ENCODE data around the gene PDK3.

Gene PDK3

DNA sequence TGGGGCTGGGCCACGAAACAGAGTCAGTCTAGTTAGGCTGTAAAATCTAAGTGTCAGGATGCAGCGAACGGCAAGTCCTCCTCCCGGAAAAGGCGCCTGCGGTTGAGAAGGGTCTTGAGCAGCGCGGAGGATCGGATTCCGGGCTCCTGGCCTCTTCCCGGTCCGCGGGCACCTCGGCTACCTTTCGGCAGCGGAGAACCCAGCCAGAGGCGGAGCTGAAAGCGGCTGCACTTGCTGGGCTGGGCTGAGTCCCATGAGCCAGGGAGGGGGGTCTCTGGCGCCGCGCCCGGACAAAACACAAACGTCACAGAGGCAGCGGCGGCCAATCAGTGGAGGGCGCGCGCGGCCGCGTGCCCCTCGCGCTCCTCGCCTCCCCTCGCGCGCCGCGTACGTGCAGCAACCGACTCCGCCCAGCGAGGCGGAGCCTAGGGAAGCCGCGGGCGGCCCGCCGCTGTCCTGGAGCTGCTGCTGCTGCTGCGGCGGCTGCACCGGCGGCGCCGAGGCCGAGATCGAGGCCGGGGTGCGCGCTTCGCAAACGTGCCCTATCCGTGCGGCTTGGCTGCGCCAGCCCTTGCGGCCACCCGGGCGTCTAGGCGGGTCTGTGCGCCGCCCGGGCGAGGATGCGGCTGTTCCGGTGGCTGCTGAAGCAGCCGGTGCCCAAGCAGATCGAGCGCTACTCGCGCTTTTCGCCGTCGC, at the start of gene PDK3:
Gene PDK3, plus strand, starts transcription at position 451 of the 696 bp plus-strand sequence. Its CDS starts 170 bp downstream, at position 621.
- DNase-seq: peak; percentile 88

DNA sequence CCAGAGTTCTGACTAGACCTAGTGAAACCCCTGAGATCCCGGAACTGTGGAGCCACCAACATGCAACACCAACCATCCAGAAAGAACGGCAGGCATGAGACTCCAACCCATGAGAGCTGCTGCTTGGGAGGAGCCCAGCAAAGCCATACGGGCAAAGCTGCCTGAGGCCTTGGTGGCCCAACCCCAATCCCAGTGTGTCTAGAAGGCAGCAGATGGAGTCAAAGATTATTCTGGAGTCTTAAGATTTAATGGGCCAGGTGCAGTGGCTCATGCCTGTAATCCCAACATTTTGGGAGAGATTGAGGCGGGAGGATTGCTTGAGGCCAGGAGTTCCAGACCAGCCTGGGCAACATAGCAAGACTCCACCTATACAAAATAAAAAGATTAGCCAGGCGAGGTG, 49.2 kb upstream of the PDK3 start:
- no peak for DNase-seq

DNA sequence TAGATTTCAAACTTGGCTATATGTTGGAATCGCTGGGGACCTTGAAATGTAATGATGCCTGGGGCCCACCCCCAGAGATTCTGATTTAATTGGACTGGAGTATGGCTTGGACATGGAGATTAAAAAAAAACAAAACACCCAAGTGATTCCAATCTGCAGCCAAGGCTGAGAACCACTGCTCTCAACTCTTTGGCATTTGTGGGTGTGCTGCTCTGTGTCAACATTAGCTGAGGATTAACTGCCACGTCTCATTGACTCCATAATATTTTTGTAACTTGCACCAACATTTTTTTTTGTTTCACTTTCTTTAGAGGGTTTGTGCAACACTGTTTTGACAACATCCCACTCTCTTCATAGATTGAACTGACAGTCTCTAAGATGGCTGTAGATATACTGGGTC, 41.1 kb upstream of the PDK3 start:
- no peak for DNase-seq

DNA sequence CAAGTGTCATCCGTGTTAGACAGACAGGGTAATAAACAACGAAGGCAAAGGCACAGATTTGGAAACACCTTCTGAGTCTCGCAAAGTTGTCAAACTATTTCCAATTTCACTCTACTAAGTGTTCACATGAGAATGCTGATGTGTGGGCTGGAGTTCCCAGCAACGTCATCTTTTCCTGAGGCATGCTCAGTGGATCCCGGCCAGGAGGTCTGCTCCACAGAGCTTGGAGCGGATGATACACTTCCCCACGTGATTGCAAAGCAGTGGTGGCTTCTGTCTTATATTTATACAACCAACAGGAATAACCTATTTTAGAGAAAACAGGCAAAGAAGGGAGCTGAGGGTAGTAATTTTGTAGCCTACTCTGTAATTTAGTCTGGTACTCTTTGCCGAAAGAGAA, 40.1 kb upstream of the PDK3 start:
- no peak for DNase-seq

DNA sequence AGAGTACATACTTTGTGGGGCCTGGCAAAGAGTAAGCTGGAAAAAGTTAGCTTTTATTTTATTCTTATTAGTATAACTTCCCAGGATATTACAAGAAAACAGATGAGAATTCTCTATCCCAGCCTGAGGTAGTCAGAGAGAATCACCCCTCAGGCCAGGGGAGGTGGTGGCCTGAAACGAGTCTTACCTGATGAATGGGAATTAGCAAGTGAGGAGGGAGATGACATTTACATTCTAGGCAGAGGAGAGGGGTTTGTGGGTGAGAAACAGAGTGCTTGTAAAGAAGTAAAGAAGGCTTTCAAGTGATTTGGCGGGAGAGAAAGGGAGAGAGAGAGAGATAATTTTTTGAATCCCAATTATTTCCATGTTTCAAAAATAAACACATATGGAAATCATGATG, 39.3 kb upstream of the PDK3 start:
- DNase-seq: no peak

DNA sequence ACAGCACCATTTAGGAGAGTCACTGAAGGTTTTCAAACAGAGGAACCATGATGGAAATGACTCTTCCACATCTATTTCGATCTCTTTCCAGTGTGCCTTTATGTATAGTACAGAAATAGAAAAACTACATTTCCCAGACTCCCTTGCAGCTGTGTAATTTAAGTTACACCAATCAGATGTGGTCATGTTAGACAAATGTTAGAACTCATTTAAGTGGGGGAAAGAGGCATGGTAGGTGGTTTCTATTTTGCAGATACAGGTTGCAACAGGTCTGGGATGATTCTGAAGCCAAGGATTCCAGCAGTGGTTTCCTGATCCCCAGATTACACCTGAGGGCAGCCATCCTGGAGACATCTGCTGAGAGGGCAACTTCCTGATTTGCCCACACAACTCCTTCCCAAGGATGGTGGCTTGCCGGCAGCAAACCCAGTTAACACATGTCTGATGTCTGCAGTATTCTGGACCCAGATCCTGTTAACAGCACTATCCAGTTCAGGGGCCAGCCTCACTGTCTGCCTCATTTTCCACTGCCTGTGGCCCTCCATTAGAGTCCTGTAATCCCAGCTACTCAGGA, 38.7 kb upstream of the PDK3 start:
- peak; percentile 30 for DNase-seq

DNA sequence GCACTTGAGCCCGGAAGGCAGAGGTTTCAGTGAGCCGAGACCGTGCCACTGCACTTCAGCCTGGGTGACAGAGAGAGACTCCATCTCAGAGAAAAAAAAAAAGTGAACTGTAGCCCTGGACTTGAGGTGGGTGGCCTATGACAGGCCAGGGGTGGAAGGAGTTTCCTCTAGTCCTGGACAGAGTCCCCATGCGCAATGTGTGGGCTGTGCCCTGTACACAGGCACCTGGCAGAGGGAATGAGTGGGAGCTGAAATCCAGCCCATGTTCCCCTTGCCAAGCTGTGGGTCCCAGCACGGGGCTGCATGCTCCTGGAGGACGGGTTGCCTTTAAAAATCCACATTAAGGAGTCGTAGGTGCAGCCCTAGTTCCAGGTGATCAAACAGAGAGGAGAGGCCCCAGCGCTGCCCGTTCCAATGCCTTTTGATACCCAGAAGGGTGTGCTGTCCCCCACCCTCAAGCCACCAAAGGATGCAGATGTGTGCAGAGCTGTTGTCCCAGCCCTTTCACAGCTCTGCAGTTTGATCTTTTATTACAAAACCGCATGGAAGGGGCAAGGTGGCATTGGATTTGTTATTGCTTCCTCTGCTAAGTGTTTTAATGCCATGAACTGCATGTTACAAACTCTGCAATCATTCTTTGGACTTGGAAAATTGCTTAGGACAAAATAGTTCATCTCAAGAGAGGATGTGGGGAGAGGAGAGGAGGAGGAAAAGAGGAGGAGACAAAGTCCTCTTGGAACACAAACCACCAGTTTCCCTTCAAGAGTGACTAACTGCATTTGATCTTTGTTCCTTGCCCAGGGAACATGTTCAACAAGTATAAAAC, 38.0 kb upstream of the PDK3 start:
- no peak for DNase-seq

DNA sequence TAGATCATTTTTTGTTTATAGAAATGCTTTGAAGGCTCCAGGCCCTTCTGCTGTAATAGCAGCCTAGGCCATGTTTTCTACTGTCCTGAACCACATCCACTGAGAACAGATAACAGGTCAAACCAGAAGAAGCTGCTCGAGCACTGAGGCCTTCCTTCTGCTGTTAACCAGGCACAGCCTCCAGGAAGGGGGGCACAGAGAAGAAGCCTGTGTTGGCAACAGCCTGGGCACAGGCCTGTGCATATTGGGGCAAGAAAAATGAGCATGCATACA, 37.4 kb upstream of the PDK3 start:
- no peak for DNase-seq

DNA sequence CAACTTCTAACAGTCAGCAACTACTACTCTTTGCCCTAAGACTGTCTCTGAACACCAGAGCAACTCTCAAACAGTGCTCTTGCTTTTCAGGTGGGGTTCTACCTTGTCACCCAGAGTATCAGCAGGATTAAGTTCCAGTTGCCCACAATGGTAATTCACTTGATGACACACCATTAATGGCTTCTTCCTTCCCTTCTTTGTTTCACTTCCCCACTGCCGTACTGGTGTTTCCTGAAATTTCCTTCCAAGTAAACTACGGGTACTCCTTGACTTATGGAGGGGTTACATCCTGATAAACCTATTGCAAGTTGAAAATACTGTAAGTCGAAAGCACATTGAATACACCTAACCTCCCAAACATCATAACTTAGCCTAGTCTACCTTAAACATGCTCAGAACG, 36.6 kb upstream of the PDK3 start:
- no peak for DNase-seq

DNA sequence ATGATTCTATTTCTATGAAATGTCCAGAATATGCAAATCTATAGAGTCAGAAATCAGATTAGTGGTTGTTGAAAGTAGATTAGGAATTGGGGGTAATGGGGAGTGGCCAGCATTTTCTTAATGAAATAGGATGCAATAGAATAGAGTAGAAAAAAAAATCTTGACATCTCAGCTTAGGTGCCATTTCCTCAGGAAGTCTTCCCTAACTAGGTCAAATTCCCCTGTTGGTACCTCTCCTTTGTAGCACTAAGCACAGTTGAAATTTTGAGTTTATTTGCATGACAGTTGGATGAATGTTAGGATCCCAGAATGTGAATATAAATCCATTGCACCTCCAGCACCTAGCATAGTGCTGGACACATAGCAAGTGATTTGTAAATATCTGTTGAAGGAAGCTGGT, 30.0 kb upstream of the PDK3 start:
- DNase-seq: no peak

DNA sequence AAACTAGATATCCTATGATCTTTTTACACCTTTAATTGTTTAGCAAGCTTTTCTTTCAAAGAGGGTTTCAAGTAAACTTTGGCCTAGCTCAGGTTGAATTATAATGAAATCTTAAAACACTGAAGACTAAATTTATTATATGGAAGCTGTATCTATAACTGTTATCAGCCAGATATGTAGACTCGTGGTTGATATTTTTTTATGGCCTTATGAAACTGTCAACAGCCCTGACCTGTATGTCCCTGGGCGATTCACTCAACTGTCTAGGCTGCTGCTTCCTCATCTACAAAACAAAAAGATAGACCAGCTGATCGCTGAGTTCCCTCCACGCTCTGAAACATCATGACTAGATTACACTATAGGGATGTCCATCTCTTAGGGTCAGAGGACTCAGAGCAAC, 21.2 kb upstream of the PDK3 start:
- no peak for DNase-seq

DNA sequence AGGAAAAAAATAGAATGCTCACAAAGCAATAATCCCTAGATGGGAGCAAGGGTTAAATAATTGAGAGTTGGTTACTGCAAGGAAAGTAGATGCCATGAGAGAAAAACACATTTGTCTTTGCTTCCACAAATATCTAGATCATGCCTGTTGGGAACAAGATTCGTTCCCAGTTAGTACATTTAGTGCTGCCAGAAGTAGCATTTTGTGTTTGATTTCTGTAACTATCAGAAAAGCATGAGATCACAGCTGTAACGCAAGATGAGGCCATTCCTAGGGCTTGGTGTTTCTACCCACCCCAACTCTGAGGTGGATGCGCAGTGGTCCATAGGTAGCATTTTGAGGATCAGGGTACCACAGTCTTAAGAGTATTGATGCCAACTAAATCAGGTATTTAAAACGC, 20.4 kb upstream of the PDK3 start:
- no peak for DNase-seq

DNA sequence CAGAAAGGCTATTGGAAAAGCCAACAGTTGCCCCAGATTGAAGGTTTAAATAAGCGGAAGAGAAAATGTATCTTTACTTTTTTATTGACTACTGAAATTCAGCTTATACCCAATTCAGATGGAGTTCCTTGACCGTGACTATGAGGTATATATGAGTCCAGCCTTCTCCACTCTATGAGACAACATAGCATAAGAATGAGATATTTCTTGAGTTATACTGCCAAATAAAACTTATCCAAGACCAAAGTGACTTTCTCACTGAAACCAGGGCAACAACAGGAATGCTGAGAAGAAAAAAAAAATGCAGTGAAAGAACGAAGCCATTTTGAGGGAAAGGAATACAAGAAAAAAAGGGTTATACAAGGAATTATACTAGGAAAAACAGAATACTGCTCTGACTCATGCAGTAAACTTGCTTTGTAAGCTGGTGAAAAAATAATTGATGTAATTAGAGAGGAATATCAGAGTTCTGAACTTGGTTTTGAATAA, 16.3 kb upstream of the PDK3 start:
- no peak for DNase-seq

DNA sequence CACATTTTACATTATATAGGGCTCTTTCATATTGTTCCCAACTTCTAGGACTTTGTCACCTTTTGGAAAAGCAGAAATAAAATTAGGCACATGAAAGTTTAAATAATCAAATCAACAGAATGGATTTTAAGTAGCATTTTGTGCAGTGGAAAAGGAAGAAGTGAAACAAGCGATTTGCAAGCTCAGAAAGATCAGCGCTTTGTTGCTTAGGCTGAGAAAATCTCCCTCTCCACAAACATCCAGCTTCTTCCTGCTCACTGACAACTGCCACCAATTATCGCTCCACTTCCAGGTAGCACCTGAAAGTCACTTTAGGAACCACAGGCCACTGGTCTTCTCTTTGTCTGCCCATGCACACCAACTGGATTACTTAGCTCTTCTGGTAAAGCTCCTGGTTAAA, 2.0 kb upstream of the PDK3 start:
- DNase-seq: no peak

DNA sequence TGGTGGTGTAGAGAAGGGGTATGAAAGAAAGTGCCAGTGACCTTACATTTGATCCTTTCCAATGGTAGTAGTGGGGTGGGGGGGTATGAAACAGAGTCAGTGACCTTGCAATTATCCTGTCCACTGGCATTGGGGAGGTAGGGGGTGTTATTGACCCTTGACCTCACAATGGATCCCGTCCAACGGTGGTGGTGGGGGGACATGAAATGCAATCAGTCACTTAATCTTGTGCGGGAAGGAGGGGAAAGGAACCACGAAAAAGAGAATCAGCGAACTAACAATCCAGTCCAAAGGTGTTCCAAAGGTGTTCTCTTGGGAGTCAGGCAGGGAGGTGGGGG, 619 bp upstream of the PDK3 start:
- DNase-seq: no peak

DNA sequence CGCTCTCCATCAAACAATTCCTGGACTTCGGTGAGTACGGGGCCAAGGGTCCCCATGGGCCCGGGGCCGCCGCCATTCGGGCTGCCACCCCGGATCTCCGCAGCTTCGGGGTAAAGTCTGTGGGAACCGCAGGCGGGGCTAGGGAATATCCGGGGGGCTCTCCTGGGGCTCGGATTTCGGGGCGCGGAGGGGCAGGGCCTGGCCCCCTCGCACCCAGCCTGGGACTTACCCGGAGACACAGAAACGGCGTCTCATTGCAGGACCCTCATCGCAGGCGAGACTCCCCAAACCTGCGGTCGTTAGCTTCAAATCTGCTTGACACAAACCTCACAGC, 413 bp downstream of the PDK3 start:
- DNase-seq: no peak

DNA sequence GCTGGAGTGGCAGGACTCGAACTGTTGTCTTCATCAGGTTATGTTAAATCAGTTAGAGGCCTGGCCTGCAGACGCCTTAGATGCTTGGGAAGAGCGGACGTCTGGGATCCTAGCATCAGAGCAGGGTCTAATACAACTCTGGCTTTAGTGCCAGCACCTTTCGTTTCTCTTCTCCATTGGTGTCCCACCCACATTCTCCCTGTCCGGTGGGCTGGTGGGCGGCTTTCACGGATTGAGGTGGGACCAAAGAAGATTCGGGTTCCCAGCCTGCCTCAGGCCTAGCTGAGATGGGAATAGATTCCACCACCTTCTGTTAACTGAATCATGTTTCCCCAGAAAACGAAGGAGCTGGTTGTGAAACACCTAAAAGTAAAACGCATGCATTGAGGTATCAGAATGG, 939 bp downstream of the PDK3 start:
- no peak for DNase-seq

DNA sequence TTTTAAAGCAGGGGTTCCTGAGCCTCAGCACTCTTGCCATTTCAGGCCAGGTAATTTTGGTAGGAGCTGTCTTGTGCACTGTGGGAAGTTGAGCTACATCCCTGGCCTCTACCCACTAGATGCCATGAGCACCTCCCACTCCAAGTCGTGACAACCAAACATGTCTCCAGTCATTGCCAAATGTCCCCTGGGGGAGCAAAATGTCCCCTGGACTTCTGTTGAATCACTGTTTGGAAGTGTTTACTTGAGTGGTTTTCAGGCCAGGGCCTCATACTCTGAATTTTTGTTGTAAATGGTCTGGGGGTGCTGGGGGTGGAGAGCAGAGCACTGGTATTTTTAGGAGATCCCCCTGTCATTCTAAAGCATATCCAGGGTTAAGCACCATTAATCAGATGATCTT, 3.2 kb downstream of the PDK3 start:
- no peak for DNase-seq

DNA sequence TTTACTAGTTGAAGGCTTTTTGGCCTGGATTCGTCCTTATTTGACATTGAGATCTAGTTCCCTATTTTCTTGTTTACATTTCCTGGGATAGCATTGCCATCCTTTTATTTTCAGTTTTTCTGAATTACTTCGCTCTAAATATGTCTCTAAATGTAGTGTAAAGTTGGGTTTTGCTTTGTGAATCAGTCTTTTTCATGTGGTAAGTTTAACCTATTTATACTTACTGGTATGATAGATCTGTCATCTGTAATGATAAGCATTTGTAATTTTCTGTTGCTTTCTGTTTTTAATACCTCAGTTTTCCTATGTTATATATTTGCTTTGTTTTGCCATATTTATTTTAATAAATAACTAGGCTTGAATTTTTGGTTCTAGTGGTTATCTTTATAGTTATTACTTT, 6.7 kb downstream of the PDK3 start:
- DNase-seq: no peak

DNA sequence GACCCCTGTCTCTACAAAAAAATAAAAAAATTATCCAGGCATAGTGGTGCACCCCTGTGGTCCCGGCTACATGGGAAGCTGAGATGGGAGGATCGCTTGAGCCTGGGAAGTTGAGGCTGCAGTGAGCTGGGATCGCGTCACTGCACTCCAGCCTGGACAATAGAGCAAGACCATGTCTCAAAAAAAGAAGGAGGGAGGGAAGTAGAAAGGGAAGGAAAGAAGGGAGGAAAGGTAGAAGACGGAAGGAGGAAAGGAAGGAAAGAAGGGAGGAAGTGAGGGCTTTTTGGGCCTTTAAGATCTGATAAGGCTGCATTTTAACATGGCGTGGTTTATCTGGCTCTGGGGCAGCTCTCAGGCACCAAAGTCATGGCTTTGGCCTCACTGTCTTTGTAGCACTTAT, 10.4 kb downstream of the PDK3 start:
- DNase-seq: no peak

DNA sequence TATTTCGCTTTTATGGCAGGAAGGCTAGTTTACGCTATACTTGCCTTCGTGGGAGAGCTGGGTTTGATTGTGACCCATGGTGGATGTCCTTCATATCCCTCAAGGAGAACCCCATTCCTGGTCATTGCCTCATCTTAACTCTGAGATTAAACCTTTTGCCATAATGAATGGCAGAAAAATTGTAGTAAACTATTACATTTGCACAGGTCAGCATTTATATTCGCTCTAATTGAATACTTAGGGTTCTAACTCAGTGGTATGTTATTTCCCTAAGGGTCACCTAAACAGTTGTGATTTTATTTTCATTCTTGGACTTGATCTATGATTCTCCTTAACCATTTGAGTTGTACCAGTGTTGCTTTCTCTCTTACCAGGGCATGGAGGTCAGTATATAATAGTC, 13.4 kb downstream of the PDK3 start:
- DNase-seq: no peak

DNA sequence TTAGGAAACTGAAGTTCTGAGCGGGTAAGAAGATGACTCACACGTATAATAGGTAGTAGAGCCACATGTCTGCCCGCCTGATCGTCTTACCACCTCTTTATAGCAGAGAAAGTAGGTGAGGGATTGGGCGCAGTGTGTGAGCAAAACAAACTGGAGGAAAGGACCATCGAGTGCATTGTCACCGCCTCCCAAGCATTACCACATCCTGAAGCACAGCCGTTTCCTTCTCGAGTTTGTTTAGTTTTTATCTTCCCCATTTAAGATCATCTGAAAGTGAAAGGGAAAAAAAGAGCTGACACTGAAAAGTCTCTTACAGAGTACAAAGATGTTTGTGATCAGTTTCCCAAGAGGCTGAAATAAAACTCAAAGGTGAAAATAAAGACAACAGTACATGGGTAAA, 14.8 kb downstream of the PDK3 start:
- peak; percentile 55 for DNase-seq

DNA sequence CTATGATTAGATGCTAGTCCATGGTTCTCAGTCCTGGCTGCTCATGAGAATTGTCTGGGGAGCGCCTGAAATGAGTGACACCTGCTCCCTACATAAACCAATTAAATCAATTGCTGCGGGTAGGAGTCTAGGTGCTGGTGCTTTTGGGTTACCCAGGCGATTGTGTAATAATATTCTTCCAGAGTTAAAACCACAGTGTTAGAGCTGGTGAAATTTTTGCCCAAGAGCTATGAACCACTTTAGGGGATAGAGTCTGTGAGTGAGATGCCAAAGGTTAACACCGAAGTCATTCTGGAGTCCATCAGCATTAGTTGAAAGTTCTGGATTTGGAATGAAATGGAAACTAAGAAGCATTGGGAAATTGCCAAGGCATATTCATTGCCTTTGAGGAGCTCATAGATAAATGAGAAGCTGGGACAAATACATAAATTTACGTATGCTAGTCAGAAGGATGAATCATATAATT, 15.3 kb downstream of the PDK3 start:
- no peak for DNase-seq

DNA sequence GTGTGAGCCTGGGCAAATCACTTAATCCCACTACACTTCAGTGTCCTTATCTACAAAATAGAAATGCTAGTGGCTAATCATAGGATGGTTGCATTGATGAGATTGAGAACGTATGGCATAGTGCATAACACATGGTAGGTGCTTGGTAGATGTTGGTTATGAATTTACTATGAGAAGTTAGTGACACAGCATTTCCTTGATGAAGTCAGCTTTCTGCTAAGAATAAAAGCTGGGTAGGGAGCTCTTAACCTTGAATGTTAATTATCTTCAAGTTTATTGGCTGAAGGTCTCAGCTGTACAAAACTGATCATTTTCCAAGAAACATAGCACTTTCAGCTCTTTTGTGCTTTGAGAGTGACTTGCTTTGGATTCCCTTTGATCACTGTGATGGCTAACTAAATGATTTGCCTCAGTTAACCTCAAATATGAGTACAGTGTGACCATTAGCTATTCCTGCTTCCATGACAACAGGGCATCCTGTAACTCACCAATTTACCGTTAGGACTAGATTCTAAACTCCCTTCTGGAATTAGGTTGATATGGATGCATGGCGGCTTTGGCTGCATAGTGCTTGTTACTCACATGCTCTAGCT, 17.8 kb downstream of the PDK3 start:
- no peak for DNase-seq

All from hematopoietic multipotent progenitor cell treated with erythropoietin and hydrocortisone succinate and interleukin-3 and kit ligand, for 8 days (in vitro differentiated cells).